Muscle layer of duodenum (tissue), 2 donors: Measurements from ENCODE around the gene SMOC1.

ENCODE experiments used
- H3K27ac ChIP-seq: one replicate; pipeline ENCODE4 v1.7.0; 2013; ENCODE audit warnings: mild to moderate bottlenecking, low read length
- H3K27me3 ChIP-seq: one replicate; pipeline ENCODE4 v1.7.0; 2013; ENCODE audit warnings: low read depth, mild to moderate bottlenecking, control low read depth, low read length
- H3K36me3 ChIP-seq, 2 donors: one replicate each; pipeline ENCODE4 v1.7.0; 2013; ENCODE audit warnings: low read length in 2 of 2, control low read depth in 1 of 2, mild to moderate bottlenecking in 1 of 2; ENCODE audit not compliant: insufficient read depth in 2 of 2, control insufficient read depth in 1 of 2
- H3K4me1 ChIP-seq, 2 donors: one replicate each; pipeline ENCODE4 v1.7.0; 2013; ENCODE audit warnings: low read length in 2 of 2, mild to moderate bottlenecking in 2 of 2, control low read depth in 1 of 2, moderate library complexity in 1 of 2; ENCODE audit not compliant: insufficient read depth in 2 of 2, control insufficient read depth in 1 of 2
- H3K4me3 ChIP-seq, 2 donors: one replicate each; pipeline ENCODE4 v1.7.0; 2013; ENCODE audit warnings: low read length in 2 of 2, low read depth in 1 of 2, mild to moderate bottlenecking in 1 of 2
- H3K9me3 ChIP-seq, 2 donors: one replicate each; pipeline ENCODE4 v1.7.0; 2013; ENCODE audit warnings: low read length in 2 of 2, control low read depth in 1 of 2, mild to moderate bottlenecking in 1 of 2; ENCODE audit not compliant: control insufficient read depth in 1 of 2
- donor health status: healthy.

The SMOC1 gene

GRCh38 chr14:70032016-70032415, 152.8 kb downstream of the SMOC1 start:
- Histone ChIP-seq H3K9me3 (no peaks in the 10 kb centered on the region), H3K4me1 (no peaks in the 10 kb centered on the region), H3K36me3 (no peaks in the 10 kb centered on the region), H3K27me3 (no peaks in the 10 kb centered on the region), H3K27ac (no peak overlapping the region), H3K4me3 (no peak overlapping the region)

GRCh38 chr14:70032447-70032846, 153.2 kb downstream of the SMOC1 start:
- Histone ChIP-seq H3K4me1 (no peaks in the 10 kb centered on the region), H3K9me3 (no peaks in the 10 kb centered on the region), H3K27ac (no peak overlapping the region), H3K27me3 (no peaks in the 10 kb centered on the region), H3K4me3 (no peak overlapping the region), H3K36me3 (no peaks in the 10 kb centered on the region)

GRCh38 chr14:70033116-70033515, 153.9 kb downstream of the SMOC1 start:
- H3K36me3 ChIP-seq, result no peaks in the 10 kb centered on the region
- no peak overlapping the region for H3K27ac ChIP-seq
- H3K9me3 ChIP-seq, result no peaks in the 10 kb centered on the region
- no peaks in the 10 kb centered on the region for H3K4me1 ChIP-seq
- H3K4me3 ChIP-seq, result no peak overlapping the region
- H3K27me3 ChIP-seq, result no peaks in the 10 kb centered on the region

GRCh38 chr14:70033561-70033960, 154.3 kb downstream of the SMOC1 start:
- Histone ChIP-seq H3K9me3 (no peaks in the 10 kb centered on the region), H3K4me1 (no peaks in the 10 kb centered on the region), H3K27ac (no peak overlapping the region), H3K36me3 (no peaks in the 10 kb centered on the region), H3K4me3 (no peak overlapping the region), H3K27me3 (no peaks in the 10 kb centered on the region)

- Histone ChIP-seq H3K4me3 (no peak overlapping the region), H3K27ac (no peak overlapping the region), H3K27me3 (no peaks in the 10 kb centered on the region), H3K4me1 (no peaks in the 10 kb centered on the region), H3K36me3 (no peaks in the 10 kb centered on the region), H3K9me3 (no peaks in the 10 kb centered on the region)
These were observed 155.0 kb downstream of the SMOC1 start for GRCh38 chr14:70034257-70034656.

DNA sequence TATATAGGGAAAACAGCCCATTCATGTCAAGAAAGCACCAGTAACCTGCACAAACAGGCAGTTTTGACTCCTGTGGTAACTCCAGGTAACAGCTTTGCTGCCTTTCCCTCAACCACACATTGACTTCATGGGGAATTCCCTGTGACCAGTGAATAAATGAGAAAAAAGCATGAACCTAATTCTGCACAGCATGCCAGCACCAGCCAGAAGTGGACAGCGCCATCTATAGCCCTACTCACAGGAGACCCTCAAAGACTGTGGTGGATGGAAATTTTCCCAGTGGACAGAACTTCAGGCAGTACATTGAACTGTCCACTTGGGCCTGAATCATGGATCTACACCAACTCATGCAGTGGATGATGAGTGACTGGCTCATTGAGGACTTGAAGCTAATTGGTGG, 157.4 kb downstream of the SMOC1 start:
- Histone ChIP-seq H3K27ac (no peak overlapping the region), H3K27me3 (no peaks in the 10 kb centered on the region), H3K36me3 (no peaks in the 10 kb centered on the region), H3K4me1 (no peaks in the 10 kb centered on the region), H3K9me3 (no peaks in the 10 kb centered on the region), H3K4me3 (no peak overlapping the region)

DNA sequence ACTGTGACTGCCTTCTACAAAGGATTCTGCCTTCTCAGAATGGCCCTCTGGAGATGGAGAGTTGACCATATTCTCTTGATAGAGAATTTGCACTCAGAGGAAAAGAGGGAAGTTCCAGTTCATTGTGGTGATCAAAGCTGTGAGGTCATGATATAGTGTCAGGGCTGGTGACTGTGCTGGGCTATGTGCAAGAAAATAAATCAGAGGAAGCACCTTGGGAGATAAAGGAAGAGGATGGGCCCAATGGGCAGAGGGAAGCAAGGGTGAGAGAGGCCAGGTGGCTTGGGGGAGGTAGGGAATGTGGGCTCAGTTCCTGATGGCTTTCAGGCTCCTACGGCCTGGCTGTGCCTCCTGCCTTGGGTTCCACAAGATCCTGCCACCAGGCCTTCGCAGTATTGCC, 163.8 kb downstream of the SMOC1 start:
- H3K27me3 ChIP-seq, result no peaks in the 10 kb centered on the region
- no peaks in the 10 kb centered on the region for H3K4me1 ChIP-seq
- no peaks in the 10 kb centered on the region for H3K36me3 ChIP-seq
- H3K4me3 ChIP-seq, result no peak overlapping the region
- no peaks in the 10 kb centered on the region for H3K9me3 ChIP-seq
- no peak overlapping the region for H3K27ac ChIP-seq

DNA sequence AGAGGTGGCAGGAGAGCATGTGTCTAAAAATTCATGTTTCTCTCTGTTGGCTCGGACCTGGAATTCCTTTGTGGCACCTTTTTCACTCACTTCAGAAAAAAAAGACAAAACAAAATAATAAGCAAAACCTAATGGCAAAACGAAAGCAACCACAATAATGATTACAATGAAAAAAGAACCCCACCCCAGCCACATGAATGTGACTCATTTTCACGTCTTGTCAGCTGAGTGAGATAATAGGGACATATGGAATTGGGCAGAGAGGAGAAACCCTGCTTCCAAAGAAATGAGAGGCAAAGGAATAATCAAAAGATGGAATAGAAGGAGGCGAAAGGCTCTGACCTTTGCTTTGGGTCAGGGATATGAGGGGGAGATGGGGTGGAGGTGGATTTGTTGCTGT, 166.1 kb downstream of the SMOC1 start:
- Histone ChIP-seq H3K4me3 (no peak overlapping the region), H3K4me1 (no peaks in the 10 kb centered on the region), H3K36me3 (no peaks in the 10 kb centered on the region), H3K27ac (no peak overlapping the region), H3K9me3 (no peaks in the 10 kb centered on the region), H3K27me3 (no peaks in the 10 kb centered on the region)

DNA sequence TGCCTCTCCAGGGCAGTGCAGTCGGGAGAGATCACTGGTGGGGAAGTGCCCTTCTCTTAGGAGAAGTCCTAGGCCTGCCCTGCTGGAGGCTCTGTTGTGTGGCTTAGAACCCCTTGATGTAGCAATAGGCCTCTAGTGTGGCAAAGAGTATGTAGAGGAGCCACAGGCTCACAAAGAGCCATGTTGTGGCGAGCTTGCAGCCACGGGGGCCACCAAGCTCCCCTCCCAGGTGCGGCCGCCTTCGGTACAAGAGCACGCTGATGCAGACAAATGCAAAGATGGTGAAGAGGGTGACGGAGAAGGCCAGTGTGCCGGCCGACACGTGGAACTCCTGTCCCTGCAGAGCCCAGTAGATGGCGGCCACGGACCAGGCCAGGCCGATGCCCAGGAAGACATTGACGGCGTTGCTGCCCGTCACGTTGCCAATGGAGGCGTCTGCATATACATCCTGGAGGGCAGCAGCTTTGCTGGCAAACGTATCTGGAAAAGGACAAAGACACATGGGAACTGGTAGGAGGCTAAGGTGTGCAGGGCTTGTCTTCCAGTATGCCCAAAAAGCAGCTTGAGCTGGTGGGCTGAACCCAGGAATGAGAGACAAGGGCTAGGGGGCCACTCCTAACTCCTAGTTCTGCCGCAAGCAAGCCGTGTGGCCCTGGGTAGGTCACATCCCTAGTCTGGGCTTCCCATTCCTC, 166.8 kb downstream of the SMOC1 start:
- Histone ChIP-seq H3K27me3 (no peaks in the 10 kb centered on the region), H3K4me1 (no peaks in the 10 kb centered on the region), H3K9me3 (no peaks in the 10 kb centered on the region), H3K4me3 (no peak overlapping the region), H3K36me3 (no peaks in the 10 kb centered on the region), H3K27ac (no peak overlapping the region)

- H3K4me1 ChIP-seq, result no peaks in the 10 kb centered on the region
- H3K27ac ChIP-seq, result no peak overlapping the region
- H3K4me3 ChIP-seq, result no peak overlapping the region
- no peaks in the 10 kb centered on the region for H3K36me3 ChIP-seq
- no peaks in the 10 kb centered on the region for H3K9me3 ChIP-seq
- H3K27me3 ChIP-seq, result no peaks in the 10 kb centered on the region
These were observed 168.5 kb downstream of the SMOC1 start for GRCh38 chr14:70047598-70048312.

DNA sequence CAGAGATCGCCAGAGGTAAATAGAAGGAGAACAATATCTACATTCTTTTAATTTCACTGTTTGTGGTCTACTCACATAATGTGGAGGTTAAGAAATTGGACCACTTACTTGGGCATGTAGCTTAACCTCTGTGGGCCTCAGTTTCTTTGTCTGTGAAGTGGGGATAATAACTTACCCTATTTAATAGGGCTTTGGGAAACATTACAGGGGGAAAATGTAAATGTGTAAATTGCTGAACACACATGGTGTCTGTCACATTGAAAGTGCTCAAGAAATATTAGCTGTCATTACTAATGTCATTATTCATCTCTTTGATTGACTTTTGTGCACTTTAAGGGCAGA, 169.1 kb downstream of the SMOC1 start:
- Histone ChIP-seq H3K36me3 (no peaks in the 10 kb centered on the region), H3K4me3 (no peak overlapping the region), H3K9me3 (no peaks in the 10 kb centered on the region), H3K4me1 (no peaks in the 10 kb centered on the region), H3K27me3 (no peaks in the 10 kb centered on the region), H3K27ac (no peak overlapping the region)

DNA sequence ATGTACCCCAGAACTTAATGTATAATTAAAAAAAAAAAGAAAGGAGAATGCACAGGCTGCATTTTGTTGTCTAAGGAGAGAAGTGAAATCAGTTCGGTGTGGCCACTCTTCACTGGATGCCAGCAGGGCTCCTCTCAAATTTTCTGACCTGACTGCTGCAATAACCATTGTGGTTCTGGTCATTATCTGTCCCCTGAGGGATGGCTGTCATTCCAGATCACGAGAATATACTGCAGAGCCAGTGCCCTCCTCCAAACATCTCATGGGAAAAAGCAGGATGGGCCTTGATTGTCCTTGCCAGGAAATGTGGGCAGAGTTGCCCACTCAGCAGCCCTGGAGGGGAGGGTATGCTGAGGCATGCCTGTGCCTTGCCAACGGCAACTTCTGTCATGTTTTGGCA, 170.4 kb downstream of the SMOC1 start:
- Histone ChIP-seq H3K27me3 (no peaks in the 10 kb centered on the region), H3K4me1 (no peaks in the 10 kb centered on the region), H3K36me3 (no peaks in the 10 kb centered on the region), H3K9me3 (no peaks in the 10 kb centered on the region), H3K27ac (no peak overlapping the region), H3K4me3 (no peak overlapping the region)
